Measurements from ENCODE around the gene SLC5A10.

DNA sequence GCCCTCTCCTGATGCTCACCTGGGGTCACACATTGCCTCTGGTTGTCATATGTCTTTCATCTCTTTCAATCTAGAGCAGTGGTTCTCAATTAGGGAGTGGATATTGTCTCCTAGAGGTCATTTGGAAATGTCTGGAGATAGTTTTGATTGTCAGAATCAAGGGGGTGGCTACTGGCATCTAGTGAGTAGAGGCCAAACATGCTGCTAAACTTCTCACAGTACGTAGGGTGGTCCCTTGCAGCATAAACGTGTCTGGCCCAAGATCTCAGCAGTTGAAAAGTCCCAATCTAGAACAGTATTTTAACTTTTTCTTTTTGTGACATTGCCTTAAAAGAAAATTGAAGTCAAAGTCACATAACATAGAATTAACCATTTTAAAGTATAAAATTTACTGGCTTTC lies 30.5 kb upstream of the SLC5A10 start:
- TF ChIP-seq, protein P1, sequence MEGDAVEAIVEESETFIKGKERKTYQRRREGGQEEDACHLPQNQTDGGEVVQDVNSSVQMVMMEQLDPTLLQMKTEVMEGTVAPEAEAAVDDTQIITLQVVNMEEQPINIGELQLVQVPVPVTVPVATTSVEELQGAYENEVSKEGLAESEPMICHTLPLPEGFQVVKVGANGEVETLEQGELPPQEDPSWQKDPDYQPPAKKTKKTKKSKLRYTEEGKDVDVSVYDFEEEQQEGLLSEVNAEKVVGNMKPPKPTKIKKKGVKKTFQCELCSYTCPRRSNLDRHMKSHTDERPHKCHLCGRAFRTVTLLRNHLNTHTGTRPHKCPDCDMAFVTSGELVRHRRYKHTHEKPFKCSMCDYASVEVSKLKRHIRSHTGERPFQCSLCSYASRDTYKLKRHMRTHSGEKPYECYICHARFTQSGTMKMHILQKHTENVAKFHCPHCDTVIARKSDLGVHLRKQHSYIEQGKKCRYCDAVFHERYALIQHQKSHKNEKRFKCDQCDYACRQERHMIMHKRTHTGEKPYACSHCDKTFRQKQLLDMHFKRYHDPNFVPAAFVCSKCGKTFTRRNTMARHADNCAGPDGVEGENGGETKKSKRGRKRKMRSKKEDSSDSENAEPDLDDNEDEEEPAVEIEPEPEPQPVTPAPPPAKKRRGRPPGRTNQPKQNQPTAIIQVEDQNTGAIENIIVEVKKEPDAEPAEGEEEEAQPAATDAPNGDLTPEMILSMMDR (IDR thresholded peaks at IDR 0.05): no peak
- TF ChIP-seq EP300 (IDR thresholded peaks at IDR 0.05): no peak

Measured in esophagus muscularis mucosa (tissue), 3 donors.